ENCODE measurements around the gene EXOG.

- no peak for TF ChIP-seq BHLHE40 (IDR thresholded peaks at IDR 0.05; ENCODE audit: borderline replicate concordance)
- no peak for TF ChIP-seq L3MBTL2 (conservative IDR thresholded peaks at IDR 0.05)
- no peak for TF ChIP-seq FOXK2 (IDR thresholded peaks at IDR 0.05)
- TF ChIP-seq FOXM1 (IDR thresholded peaks at IDR 0.05; ENCODE audit: borderline replicate concordance): no peak
- no peak for TF ChIP-seq SP1 (IDR thresholded peaks at IDR 0.05)
- TF ChIP-seq ARNT (IDR thresholded peaks at IDR 0.05): no peak
- TF ChIP-seq TARDBP (IDR thresholded peaks at IDR 0.05): no peak
- no peak for TF ChIP-seq CTBP1 (IDR thresholded peaks at IDR 0.05; ENCODE audit: borderline replicate concordance)
- no peak for TF ChIP-seq SUZ12 (IDR thresholded peaks at IDR 0.05)
- TF ChIP-seq ELF4 (IDR thresholded peaks at IDR 0.05): no peak
- TF ChIP-seq PKNOX1 (IDR thresholded peaks at IDR 0.05): no peak
- TF ChIP-seq ZNF384 (IDR thresholded peaks at IDR 0.05): no peak
- no peak for TF ChIP-seq NFRKB (IDR thresholded peaks at IDR 0.05)
Observed at GRCh38 chr3:38489766-38490165, 6.4 kb upstream of the EXOG start.
